GM19372 (cell line): Measurements from ENCODE around the gene HBS1L.

Source experiments
- ATAC-seq: cut with Tn5 transposase; IDR thresholded peaks from one replicate; pipeline ENCODE4 v1.9.1; 2021; ENCODE audit warnings: mild to moderate bottlenecking, low read depth, moderate library complexity; ENCODE audit not compliant: unreplicated experiment

HBS1L gene

DNA sequence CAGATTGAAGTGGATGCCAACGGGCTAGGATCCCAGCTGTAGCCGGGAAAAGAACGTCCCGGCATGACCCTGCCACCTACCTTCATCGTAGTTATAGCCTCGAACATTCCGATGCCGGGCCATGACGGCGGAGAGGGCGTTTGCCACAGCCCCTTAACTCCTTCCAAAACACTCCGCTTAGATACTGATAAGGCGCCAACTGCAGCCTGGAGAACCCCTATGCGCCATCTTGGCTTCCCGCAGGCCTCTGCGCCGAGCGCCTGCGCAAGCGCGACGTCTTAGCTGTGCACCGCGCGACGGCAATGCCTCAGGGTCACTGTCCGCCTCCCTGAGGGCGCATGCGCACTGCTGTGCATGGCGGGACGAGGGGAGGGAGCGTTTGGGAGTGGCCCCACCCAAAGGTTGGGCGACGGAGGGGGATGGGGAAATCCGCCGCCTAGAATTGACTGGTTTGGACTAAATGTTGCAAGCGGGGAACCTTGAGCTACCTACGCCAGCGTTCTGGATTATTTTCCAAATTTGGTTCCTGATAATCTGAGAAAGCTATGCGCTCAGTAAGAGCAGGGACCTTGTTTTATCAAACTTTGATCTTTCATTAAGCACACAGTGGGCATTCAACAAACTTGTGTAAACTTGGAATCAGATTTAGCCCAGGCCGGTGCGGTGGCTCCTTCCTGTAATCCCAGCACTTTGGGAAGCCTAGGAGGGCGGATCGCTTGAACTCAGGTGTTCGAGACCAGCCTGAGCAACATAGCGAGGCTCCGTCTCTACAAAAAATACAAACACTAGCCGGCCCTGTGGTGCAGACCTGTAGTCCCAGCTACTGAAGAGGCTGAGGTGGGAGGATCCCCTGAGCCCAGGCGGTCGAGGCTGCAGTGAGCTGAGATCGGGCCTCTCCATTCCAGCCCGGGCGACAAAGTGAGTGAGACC, at the start of gene HBS1L:
Gene HBS1L (minus strand): TSS at position 254 of the 930 bp plus-strand sequence. CDS start 131 bp downstream, at position 123.
- ATAC-seq, result peak; percentile 95

DNA sequence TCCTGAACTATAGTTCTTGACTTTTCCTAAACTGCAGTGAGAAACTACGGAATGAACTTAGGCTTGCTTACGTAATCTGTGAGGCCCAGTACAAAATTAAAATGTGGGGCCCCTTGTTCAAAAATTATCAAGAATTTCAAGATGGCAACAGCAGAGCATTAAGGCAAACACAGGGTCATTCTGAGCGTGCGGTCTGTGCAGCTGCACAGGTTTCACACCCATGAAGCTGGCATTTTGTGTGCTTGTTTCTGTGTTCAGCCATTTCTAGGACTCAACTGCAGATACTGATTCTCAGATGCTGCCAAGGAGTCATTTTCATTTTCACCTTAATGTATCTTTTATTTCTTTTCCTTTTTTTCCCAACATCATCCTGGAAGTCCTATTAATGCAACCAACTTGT, 49.6 kb upstream of the HBS1L start:
- no peak for ATAC-seq

DNA sequence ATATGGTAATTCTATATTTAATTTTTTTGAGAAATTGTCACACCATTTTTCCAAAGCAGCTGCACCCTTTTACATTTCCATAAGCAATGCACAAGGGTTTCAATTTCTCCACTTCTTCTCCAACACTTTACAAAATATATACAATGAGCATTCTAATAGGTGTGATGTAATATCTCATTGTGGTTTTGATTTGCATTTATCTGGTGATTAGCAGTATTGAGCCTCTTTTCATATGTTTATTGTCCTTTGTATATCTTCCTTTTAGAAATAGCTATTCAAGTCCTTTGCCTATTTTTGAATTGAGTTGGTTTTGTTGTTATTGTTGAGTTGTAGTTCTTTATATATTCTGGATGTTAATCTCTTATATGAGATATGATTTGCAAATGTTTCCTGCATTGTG, 47.6 kb upstream of the HBS1L start:
- ATAC-seq, result no peak

DNA sequence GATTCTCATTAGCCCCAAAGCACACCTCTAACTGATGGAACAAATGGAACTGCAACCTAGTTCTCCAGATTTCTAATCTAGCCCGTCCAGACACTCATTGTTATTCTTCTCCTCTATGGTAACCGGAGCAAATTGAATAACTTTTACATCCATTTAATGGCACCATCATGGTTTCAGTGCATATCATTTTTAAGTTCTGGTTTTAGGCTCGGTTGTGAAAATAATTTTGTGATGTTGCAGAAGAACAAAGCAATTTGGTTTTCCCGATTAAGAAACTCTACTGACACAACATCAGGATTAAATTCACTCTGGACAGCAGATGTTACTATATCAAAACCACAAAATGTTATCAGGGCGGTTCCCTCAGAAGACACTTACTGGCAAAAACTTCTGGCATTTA, 42.5 kb upstream of the HBS1L start:
- ATAC-seq, result no peak

DNA sequence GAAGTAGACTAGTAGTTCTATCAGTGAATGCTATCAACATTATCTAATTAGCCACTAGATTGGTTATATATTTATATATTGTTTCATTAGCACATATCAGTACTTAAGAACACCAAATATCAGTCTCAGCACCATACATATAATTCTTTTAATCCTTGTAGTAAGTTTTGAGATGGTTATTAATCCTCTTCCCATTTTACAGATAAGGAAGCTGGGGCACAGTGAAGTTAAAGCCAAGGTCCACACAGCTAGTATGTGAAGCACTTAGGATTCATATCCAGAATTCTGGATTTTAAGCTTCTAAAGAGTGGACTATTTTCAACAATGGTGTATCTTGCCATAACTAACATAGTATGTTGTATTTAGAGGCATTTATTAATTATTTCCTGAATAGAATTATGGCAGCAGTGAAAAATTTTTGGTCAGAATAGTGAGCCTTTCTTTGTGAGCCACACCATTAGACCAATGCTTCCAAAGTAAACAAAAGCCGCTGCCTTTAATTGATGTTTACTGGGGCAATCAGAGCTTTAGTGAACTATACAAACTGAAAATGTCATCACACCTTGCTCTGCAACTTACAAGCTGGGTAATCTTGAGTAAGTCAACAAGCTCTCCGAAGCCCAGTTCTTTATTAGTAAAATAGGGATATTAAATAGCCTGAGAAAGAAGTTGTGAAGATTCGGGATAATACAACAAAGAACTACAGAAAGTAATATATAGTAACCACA, 41.9 kb upstream of the HBS1L start:
- ATAC-seq, result no peak

DNA sequence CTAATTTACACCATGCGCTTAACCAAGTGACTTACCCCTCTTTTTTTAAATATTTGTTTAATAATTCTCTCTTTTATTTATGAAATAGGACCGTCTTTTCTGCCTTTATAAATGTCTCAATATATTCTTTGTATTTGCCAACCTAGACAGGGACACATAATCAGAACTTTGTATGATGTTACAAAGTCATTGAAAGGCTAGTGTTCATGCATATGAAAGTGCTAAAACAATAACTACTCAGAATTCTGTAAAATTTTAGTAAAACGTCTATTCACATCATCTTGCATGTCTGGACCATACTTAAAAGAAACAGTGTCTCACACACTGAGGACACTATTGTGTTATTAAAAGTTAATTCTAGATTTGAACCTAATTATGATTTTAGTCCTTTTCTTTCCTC, 41.1 kb upstream of the HBS1L start:
- no peak for ATAC-seq

DNA sequence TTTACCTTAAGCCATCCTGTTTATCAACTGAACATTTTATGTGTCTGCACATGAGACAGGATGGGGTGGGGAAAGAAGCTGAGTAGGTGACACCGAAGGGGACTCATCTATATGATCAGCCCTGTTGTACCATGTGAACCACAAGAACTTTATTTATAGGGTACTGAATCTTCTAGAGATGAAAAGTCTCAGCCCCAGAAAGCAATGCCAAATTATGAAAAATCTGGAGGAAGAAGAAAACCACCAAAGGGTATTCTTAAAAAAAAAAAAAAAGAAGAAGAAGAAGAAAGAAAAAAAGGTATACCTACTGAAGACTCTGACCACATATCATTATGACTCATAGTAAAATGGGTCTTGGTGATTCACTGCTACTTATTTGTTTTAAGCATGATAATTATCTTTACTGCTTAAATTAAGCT, 39.8 kb upstream of the HBS1L start:
- no peak for ATAC-seq

DNA sequence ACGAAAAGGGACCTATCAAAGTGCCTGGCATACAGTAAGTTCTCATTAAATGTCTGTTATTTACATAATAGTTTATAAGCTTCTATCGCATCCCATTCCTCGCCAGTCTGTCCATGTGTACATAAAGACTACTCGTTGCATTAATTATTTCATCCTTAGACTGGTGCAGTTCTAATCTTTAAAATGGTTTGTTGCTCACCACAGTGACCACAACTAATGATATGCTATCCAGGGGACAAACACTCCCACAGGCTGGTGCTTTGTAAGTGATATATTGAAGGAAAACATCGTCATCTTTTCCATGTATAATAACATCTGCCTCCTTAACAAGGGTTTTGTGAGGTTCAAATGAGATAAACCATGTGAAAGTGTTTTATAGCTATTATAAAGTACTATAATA, 39.0 kb upstream of the HBS1L start:
- ATAC-seq, result no peak

DNA sequence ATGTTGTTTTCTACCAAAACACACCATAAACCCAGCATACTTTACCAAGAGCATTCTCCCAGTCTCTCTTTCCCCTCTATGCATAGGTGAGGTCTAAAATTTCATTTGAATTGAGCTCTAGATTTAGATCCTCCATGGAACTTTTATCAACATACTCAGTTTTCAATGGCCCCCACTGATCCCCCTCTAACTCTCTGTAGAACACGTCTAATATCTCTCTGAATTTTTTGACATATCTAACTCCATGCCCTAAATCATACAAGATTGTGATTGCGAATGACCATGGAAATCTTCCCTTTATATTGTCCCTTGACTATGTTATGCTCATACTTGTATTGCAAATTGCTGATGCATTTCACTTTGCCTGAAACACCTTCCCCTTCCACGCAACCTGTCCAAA, 38.1 kb upstream of the HBS1L start:
- ATAC-seq, result no peak

DNA sequence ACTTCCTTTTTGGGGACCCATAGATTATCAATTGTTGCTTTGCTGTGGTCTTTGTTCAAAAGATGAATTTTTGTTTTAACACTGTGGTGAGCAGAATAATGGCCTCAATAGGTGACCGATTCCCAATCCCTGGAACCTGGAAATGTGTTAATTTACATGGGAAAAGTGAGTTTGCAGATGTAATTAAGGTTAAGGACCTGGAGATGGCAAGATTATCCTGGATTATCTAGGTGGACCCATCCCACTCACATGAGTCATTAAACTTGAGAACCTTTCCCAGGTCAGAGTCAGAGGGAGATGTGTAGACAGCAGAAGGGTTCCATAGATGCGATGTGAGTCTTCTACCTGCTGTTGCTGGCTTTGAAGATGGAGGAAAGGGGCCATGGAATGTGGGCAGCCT, 36.2 kb upstream of the HBS1L start:
- ATAC-seq, result no peak

DNA sequence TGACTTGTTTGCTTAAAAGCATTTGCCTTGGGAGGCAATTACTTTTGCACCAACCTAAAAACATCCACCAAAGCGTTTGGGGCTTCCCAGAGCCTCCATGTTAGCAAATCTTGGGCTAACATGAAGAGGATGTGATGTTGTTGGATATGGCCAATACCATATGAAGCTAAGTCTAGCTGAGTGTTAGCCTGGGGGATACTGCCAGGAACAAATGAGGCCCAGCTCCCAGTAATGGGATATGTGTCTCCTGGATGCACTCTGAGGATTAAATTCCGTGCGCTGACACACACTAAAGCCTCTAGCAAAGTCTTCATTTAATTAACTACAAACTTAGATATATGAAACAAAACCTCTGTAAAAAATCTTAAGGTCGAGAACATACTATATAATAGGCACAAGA, 35.3 kb upstream of the HBS1L start:
- ATAC-seq, result no peak

DNA sequence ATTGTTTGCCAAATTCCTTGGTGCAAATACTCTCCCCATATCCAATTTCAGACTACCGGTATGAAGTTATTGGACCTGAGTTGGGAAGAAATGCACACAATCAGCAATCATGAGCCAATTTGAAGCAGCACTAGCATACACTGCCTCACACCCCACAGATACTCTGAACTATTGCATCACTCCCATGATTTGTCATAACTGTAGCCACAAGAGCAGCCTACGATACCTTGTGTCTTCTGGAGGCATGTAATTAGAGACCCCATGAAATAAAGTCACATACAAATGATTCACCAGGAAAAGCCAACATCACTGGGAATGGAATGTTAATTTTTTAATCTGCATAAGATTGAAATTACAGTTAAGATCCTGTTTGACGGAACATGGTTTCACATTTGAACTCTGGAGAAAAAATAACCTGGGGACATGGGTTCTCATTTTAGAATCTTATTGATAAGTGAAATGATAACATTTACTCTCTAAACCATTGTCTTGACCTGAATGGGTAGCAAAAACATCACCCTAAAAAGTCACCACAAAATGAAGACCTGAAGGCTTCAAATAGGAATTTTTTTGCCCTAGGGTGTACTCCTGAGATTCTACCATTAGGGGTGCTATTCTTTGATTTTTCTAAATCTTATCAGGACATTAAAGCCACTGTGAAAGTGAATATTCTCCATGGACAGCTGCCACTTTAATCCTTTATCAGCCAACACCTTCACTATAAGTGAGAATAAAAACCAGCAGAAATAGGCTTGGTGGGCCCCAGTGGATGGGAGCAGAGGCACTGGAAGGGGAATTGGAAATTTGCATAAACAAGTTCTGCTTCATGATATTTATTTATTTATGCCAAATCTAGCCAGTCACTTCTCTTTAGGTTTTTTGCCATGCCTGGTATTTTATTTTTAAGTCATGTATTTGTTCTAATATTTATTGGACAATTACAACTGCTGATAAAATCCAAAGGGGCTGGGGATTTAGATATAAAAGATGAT, 34.5 kb upstream of the HBS1L start:
- peak; percentile 68 for ATAC-seq

DNA sequence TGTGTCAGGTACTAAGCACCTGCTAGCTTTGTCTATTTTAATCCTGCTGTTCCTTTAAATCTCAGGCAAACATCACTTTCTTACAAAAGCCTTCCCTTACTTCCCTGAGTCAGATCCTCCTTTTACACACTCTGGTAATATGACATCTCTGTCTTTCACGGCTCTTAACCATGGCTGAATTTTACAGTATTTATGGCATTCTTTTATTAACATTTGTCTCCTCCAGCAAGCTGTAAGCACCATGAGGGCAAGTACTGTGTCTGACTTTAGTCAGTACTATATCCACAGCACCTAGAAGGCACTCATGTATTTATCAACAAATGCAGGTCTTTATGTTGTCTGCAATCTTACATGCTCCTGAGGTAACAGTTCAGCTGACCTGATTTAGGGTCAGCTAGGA, 33.7 kb upstream of the HBS1L start:
- peak; percentile 6 for ATAC-seq

DNA sequence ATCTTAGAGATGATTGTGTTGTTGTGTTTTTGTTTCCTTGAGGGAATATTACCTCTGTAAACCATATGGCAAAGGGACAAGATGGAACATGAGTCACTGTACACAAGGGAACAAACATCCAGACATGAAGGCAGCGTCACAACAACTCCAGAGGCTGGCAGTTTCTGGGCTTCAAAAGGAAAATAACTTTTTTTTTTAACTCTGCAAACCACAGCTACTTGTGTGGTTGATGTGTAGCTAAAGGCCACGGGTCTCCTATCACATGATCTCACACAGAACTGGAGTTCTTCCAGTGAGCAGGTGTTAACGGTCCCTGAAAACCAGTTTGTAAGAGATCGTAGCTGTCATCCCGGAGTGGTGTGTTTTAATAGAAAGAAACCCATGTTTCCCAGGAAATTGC, 33.2 kb upstream of the HBS1L start:
- ATAC-seq, result no peak

DNA sequence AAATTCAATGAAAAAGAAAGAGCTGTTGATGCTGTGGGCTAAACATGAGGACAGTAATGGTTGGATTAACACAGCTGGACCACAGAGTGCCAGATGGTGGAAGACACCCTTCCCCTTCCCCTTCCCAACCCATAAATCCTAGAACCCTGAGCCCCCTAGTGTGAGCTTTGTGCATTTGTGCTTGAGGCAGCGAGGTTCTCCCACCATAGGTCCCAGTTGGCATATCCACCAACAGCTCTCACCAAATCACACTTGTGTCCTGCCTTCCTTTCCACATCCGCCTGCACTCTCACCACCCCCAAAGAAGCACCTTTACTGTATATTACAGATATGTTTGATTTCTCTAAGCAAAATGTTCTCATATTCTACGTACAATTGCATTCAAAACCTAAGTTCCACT, 32.8 kb upstream of the HBS1L start:
- no peak for ATAC-seq

DNA sequence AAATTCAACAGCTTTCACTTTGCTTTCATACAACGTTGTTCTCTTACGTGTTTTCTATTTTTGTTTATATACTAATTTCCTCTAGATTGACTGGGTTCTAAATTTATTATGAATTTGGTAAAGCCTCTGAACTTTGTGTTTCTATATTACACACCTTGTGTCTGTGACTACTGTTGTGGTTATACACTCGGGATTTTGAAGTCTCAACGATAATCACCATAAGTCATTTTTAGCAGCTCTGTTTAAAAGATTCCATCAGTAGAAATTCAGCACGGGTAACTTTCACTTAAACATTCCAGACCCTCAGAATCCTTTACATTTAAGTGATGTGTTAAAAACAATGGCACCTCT, 31.8 kb upstream of the HBS1L start:
- ATAC-seq, result no peak

DNA sequence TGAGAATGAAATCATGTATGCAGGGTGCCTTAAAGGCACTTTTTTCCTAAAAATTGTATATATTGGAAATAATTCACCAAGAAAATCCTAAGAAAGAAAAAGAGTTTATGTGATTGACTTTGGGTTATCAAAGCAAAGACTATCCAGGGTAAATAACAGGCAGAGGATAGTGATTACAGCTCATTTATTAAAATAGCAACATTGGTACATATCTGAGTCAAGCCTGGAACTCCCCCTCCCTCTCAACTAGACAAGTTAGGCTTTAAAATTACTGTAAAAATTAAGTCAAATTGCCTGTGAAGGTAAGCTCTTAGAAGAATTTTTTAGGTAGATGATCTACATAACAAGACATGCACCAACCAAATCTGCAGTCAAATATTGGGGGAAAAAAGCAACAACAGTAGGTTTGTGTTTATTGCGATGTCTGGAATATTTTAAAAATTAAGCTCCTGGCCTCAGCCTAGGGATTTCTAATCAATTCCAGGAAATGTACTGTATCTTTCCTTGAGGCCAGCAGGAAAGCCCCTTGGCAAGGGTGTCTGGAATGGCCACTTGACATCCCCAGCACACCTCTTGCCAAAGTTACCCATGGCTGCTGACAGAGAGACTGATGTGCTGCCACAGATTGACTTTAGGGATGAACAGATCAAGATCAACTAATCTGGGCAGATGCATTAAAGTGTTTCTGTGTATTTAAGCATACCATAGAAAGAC, 31.2 kb upstream of the HBS1L start:
- no peak for ATAC-seq

DNA sequence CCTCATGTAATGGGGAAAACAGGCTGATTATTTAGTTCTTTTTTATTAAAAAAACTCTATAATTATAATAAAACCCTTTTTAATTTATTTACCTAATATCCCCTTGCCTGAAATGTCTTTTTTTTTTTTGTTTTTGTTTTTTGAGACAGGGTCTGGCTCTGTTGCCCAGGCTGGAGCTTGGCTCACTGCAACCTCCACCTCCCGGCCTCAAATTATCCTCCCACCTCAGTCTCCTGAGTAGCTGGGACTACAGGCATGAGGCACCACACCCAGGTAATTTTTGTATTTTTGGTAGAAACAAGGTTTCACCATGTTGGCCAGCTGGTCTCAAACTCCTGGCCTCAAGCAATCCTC, 30.3 kb upstream of the HBS1L start:
- ATAC-seq, result no peak

DNA sequence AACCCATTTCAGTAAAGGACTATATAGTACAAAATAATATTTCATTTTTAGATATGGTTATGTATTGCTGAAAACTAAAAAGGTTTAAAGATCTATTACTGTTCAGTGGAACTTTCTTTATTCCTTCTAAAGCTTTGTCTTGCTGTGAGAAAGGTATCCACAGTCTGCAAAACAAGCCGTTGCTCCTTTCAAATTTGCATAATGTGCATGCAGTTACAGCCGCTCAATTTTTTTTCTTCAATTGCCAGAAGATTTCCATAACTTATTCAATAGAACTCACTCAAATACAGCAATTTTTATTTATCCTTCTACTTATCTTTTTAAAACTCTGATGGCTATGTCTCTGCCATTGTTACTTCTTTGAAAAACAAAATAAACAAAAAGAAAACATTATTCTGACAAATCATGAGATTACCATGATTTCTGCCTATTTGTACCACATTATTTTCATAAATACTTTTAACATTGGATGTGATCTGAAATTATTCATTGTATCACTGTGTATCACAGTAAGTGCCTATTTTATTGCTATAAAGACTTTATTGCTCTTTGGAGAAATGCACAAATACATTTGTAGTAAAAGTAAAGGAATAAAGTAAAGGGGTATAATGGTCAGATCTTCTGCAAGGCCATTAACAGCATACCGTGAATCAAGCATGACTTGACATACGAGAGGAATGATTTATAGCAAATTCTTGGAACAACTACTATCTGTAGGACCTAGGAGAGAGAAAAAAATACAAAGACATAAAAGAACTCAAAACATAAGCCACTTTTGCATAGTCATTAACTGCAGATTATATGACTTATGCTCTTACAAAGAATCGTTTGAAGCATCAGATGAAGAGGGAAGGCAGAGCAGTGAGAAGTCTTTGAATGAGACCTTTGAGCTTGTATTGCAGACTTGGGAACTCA, 29.6 kb upstream of the HBS1L start:
- ATAC-seq, result no peak
